GM12891 (cell line): ENCODE measurements around the gene RASSF9.

Source experiments
- POLR2A ChIP-seq: IDR thresholded peaks from 2 replicates; pipeline ENCODE4 v1.6.1; 2011; ENCODE audit warnings: low read depth, low read length, control low read depth
- POLR2AphosphoS5 ChIP-seq: IDR thresholded peaks from 2 replicates; pipeline ENCODE4 v1.6.1; 2011; ENCODE audit warnings: low read depth, low read length, control low read depth
- POU2F2 ChIP-seq: IDR thresholded peaks from 2 replicates; pipeline ENCODE4 v1.6.1; 2011; ENCODE audit warnings: low read depth, mild to moderate bottlenecking, control low read depth, low read length, moderate library complexity
- SPI1 ChIP-seq: IDR thresholded peaks from 2 replicates; pipeline ENCODE4 v1.6.1; 2011; ENCODE audit warnings: low read depth, low read length, control low read depth
- TAF1 ChIP-seq: IDR thresholded peaks from 2 replicates; pipeline ENCODE4 v1.6.1; 2011; ENCODE audit warnings: low read depth, low read length, control low read depth

- TF ChIP-seq POLR2AphosphoS5: no peak
- TF ChIP-seq POLR2A: no peak
- TF ChIP-seq TAF1: no peak
- TF ChIP-seq SPI1: peak; percentile 97
- no peak for TF ChIP-seq POU2F2
Measured at GRCh38 chr12:85874031-85874461, 37.8 kb upstream of the RASSF9 start, which contains the start of gene NTS.
